Esophagus muscularis mucosa (tissue), 4 donors: ENCODE results near the gene RCVRN. TPM values are rescaled to one million over a fixed set of nuclear protein-coding genes. Genes with fewer than 3 reads are reported as not detected.
"Not testable (repeated sequence)": the region's sequence is repeated elsewhere in the genome, so short reads cannot be mapped to it uniquely, and the experiment has no call there.

Experiments used
- DNase-seq: peaks from one replicate; pipeline ENCODE4 v3.0.0-alpha.2; 2017; ENCODE audit errors: extremely low spot score
- H3K27ac ChIP-seq, 4 donors: fragments of 200-600 bp; sonication (generic); replicated peaks in 1 of 4; 1 replicate in 3 of 4; 2 replicates in 1 of 4; pipeline ENCODE4 v1.5.1; 2016 to 2019; ENCODE audit warnings: mild to moderate bottlenecking in 1 of 4
- H3K27me3 ChIP-seq, 4 donors: fragments of 200-600 bp; sonication (generic); one replicate each; pipeline versions ENCODE4 v1.5.1 to v1.6.0; 2016 to 2019
- H3K36me3 ChIP-seq, 4 donors: fragments of 200-600 bp; sonication (generic); one replicate each; pipeline ENCODE4 v1.5.1; 2016 to 2019
- H3K4me1 ChIP-seq, 4 donors: fragments of 200-600 bp; sonication (generic); one replicate each; pipeline ENCODE4 v1.5.1; 2016 to 2019
- H3K4me3 ChIP-seq, 4 donors: fragments of 200-600 bp; sonication (generic); 1 replicate in 2 of 4; 2 replicates in 2 of 4; pipeline ENCODE4 v1.5.1; 2016 to 2019; ENCODE audit warnings: mild to moderate bottlenecking in 4 of 4, moderate library complexity in 1 of 4
- H3K9me3 ChIP-seq, 4 donors: fragments of 200-600 bp; sonication (generic); 1 replicate in 3 of 4; 2 replicates in 1 of 4; pipeline ENCODE4 v1.5.1; 2016 to 2019
- EP300 ChIP-seq: sonication (generic); formaldehyde crosslinking; IDR thresholded peaks from one replicate; pipeline ENCODE4 v1.6.1; 2017; ENCODE audit warnings: antibody characterized with exemption
- POLR2A ChIP-seq: fragments of 450-650 bp; IDR thresholded peaks from one replicate; pipeline ENCODE4 v1.6.1; 2017; ENCODE audit warnings: antibody characterized with exemption, moderate library complexity, mild to moderate bottlenecking, low read depth
- POLR2AphosphoS5 ChIP-seq, 2 donors: sonication (generic); formaldehyde crosslinking; IDR thresholded peaks; one replicate each; pipeline ENCODE4 v1.6.1; 2017; ENCODE audit warnings: antibody characterized with exemption in 2 of 2
- WGBS: methylation state at CpG from one replicate; pipeline ENCODE4 v1.1.5; 2018; 5-methylcytosine and 5-hydroxymethylcytosine counted together
- intact Hi-C: fragments of 100-400 bp; cut with DNase I; formaldehyde crosslinking; loops from one replicate; pipeline ENCODE4 v1.15.1; 2023
- total RNA-seq, 4 donors: library from RNA; depleted of rRNA; stranded (reverse); fragments of >200 nt; gene quantifications; one replicate each; pipeline versions ENCODE4 v1.1.0 to v1.2.1, GENCODE V29; 2016
- TF ChIP-seq, protein P1 (sequence below), 3 experiments: fragments of 200-600 bp in 2 of 3; fragments of 450-650 bp in 1 of 3; sonication (generic) in 2 of 3; IDR thresholded peaks; one replicate each; pipeline ENCODE4 v1.5.1; 2017 to 2019; ENCODE audit warnings: antibody characterized with exemption in 3 of 3, mild to moderate bottlenecking in 2 of 3, moderate library complexity in 1 of 3

The RCVRN gene
- total RNA-seq, 4 donors from 2014 or later = 0.52 TPM; not detected in 3

DNA sequence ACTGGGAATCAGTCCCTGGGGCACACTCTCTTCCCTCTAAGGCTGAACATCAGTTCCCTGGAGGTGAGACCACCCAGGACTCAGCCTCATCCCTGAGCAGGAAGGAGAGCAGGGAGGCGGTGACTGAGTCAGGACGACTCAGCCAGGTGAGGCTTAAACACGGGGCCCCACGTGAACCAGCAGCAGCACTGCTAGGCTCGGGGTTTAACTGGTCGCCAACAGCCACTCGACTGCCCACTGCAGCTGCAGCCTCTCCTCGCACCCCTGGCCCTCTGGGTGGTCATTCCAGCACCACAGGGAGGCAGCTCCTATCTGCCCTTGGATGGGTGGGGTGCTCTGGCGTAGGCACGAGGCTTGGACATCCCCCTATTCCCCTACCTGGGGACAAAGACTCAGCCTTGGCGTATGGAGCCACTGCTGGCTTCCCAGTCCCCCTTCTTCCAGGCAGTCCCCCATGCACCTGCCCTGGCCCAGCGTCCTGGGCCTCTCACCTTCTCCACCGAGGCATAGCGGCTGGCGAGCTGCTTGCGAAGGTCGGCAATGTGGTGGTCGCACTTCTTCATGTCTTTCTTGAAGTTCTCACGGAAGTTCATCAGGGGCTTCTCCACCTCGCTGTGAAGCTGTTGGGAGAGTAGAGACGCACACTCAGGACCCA, 21.2 kb upstream of the RCVRN start:
- no peak overlapping the region for H3K27ac ChIP-seq
- intact Hi-C loops = loop anchor here (10.0 kb wide), 3 partner anchors 299 to 689 kb away; no protein-coding TSS in a partner anchor
- H3K27me3 ChIP-seq = no peaks in the 10 kb centered on the region
- 91% methylated on average over 11 of the region's 21 CpGs for WGBS
- H3K4me3 ChIP-seq = no peak overlapping the region
- no peaks in the 10 kb centered on the region for H3K9me3 ChIP-seq
- TF ChIP-seq EP300 = no peak
- TF ChIP-seq, protein P1, sequence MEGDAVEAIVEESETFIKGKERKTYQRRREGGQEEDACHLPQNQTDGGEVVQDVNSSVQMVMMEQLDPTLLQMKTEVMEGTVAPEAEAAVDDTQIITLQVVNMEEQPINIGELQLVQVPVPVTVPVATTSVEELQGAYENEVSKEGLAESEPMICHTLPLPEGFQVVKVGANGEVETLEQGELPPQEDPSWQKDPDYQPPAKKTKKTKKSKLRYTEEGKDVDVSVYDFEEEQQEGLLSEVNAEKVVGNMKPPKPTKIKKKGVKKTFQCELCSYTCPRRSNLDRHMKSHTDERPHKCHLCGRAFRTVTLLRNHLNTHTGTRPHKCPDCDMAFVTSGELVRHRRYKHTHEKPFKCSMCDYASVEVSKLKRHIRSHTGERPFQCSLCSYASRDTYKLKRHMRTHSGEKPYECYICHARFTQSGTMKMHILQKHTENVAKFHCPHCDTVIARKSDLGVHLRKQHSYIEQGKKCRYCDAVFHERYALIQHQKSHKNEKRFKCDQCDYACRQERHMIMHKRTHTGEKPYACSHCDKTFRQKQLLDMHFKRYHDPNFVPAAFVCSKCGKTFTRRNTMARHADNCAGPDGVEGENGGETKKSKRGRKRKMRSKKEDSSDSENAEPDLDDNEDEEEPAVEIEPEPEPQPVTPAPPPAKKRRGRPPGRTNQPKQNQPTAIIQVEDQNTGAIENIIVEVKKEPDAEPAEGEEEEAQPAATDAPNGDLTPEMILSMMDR (IDR thresholded peaks at IDR 0.05) = no peak
- no peak for TF ChIP-seq POLR2AphosphoS5 (IDR thresholded peaks at IDR 0.05)
- no peak for TF ChIP-seq POLR2A
- H3K4me1 ChIP-seq = peaks cover 0 to 18% (median 12%) of the 10 kb centered on the region in 4 donors
- DNase-seq = no peak
- peaks cover 0 to 16% (median 12%) of the 10 kb centered on the region in 4 donors for H3K36me3 ChIP-seq

- Histone ChIP-seq H3K27me3 (no peaks in the 10 kb centered on the region), H3K9me3 (no peaks in the 10 kb centered on the region), H3K4me1 (peaks cover 0 to 18% (median 11%) of the 10 kb centered on the region in 4 donors), H3K36me3 (peaks cover 0 to 18% (median 13%) of the 10 kb centered on the region in 4 donors), H3K27ac (peak overlapping the region in 1 of 4 donors; percentile 20), H3K4me3 (no peak overlapping the region)
- WGBS = 89% methylated on average over 10 of the region's 11 CpGs
- intact Hi-C loops = loop anchor here (10.0 kb wide), 3 partner anchors 299 to 689 kb away; no protein-coding TSS in a partner anchor
- DNase-seq = no peak
- TF ChIP-seq POLR2A (no peak), POLR2AphosphoS5 (IDR thresholded peaks at IDR 0.05) (no peak), EP300 (no peak)
- TF ChIP-seq, protein P1 (IDR thresholded peaks at IDR 0.05) = no peak
Measured at GRCh38 chr17:9925457-9925856, 20.4 kb upstream of the RCVRN start.

DNA sequence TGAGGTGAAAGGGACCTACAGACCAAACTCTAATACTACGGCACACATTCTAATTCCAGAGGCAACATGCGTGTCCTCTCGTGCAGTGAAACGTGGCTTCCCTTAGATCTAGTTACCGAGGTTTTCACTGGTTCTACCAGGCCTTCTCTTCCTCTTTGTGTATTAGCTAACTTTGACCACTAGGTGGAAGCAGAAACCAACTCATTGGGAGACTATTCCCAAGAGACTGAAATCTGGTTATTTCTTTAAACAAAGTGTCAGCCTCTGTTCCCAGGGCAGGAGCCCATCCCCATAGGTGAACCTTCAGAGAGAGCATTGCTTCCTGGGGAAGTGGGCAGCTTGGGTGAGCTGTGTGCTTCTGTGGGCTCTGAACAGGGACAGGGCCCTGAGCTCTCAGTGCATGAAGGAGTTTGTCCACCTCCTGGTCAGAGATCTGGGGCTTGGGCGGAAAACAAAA, 19.7 kb upstream of the RCVRN start:
- Histone ChIP-seq H3K4me1 (peaks cover 0 to 18% (median 11%) of the 10 kb centered on the region in 4 donors), H3K27ac (peak overlapping the region in 1 of 4 donors; percentile 20), H3K9me3 (no peaks in the 10 kb centered on the region), H3K27me3 (no peaks in the 10 kb centered on the region), H3K36me3 (peaks cover 0 to 18% (median 13%) of the 10 kb centered on the region in 4 donors), H3K4me3 (no peak overlapping the region)
- no peak for DNase-seq
- 17% methylated on average over 6 of the region's 6 CpGs for WGBS
- TF ChIP-seq POLR2AphosphoS5 (IDR thresholded peaks at IDR 0.05) (no peak), EP300 (no peak), POLR2A (no peak)
- TF ChIP-seq, protein P1 (IDR thresholded peaks at IDR 0.05) = peak; percentile 78 to 90 (median 88)
- intact Hi-C loops = loop anchor here (10.0 kb wide), 3 partner anchors 300 to 690 kb away; no protein-coding TSS in a partner anchor

DNA sequence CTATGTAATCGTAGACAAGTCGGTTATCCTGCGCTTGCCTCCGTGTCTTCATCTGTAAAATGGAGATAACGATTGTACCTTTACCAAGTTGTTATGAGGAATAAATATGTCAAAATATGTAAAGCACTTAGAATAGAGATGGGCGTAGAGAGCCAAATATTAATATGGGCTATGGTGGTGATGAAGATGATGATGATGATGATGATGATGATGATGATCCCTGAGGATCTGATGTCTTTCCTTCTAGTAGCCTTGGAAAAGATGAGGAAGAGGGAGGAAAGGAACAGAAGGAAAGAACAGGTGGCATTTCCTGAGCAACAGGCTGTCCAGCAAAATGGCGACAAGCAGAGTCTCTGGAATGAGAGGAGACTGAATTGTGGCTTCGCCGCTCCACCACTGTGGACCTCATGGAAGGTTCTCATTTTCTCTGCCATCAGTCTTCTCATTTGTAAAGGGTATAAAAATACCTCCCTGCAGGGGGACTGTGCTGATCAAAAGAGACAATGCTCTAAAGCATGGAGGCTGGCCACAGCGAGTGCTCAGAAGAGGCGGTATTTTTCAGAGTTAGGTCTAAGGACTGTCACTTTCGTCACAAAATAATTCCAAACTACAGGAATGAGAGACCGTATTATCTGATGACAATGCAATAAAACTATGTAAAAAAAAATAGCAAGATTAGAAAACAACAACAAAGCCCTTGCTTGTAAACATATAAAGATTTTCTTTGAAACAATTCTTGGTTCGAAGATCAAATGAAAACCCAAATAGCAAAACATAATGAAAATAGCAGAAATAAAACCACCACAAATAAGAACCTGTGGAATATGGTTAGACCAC, 17.2 kb upstream of the RCVRN start:
- 91% methylated on average over 14 of the region's 14 CpGs for WGBS
- DNase-seq = no peak
- no peak overlapping the region for H3K4me3 ChIP-seq
- no peaks in the 10 kb centered on the region for H3K27me3 ChIP-seq
- H3K36me3 ChIP-seq = peaks cover 0 to 38% (median 34%) of the 10 kb centered on the region in 4 donors
- H3K4me1 ChIP-seq = peaks cover 0 to 9% (median 4%) of the 10 kb centered on the region in 4 donors
- no peak overlapping the region for H3K27ac ChIP-seq
- no peak for TF ChIP-seq POLR2AphosphoS5 (IDR thresholded peaks at IDR 0.05)
- no peak for TF ChIP-seq EP300
- no peak for TF ChIP-seq POLR2A
- TF ChIP-seq, protein P1 (IDR thresholded peaks at IDR 0.05) = no peak
- no peaks in the 10 kb centered on the region for H3K9me3 ChIP-seq
- intact Hi-C loops = loop anchor here (10.0 kb wide), 3 partner anchors 303 to 693 kb away; no protein-coding TSS in a partner anchor

- H3K4me3 ChIP-seq, DNase-seq, H3K9me3 ChIP-seq, H3K27ac ChIP-seq, H3K27me3 ChIP-seq, H3K4me1 ChIP-seq: not testable (repeated sequence)
- H3K36me3 ChIP-seq = peaks cover 0 to 43% (median 41%) of the 10 kb centered on the region in 4 donors
- intact Hi-C loops = loop anchor here (10.0 kb wide), 3 partner anchors 304 to 694 kb away; no protein-coding TSS in a partner anchor
- 91% methylated on average over 13 of the region's 13 CpGs for WGBS
Measured at GRCh38 chr17:9921216-9921615, 16.1 kb upstream of the RCVRN start.
